HG03378 (cell line): ENCODE data around the gene COP1.

Experiments used
- ATAC-seq: cut with Tn5 transposase; IDR thresholded peaks from one replicate; pipeline ENCODE4 v1.9.1; 2021; ENCODE audit warnings: mild to moderate bottlenecking, moderate library complexity; ENCODE audit not compliant: unreplicated experiment

COP1 gene

DNA sequence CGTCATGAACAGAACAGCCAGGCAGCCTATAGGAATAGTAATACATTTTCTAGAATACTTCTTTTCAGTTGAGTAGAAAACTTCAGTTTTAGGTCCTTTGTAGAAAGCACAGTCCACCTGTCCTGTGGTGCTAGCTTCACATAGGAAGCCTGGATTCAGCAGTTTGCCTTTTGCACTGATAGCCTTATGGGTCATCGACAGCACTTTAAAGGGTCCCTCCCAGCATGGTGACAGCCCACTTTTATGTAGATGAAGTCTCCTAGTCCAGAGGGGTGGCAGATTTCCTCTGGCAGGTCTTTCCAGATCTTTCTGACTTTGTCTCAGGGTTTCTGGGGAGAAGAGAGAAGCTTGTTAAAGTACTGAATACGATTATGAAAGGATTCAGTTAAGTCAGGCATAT lies 302.3 kb downstream of the COP1 start:
- ATAC-seq = no peak

DNA sequence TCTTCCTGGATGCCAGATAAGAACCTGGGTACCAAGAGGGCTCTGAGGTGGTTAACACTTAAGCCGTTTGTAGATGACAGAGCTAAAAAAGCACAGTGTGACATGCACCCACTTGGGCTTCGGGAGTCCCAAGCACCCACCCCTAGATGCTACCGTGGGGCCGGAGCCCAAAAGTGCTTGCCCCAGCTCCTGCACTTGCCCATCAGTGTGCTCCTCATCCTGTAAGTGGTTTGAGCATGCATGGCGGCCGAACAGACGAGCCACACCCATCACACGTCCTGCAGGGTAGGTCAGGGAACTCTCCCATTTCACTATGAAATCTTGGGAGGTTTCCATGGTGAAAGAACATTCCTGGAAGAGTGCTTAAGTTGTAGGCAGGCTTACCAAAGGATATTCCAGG lies 304.8 kb downstream of the COP1 start:
- no peak for ATAC-seq

DNA sequence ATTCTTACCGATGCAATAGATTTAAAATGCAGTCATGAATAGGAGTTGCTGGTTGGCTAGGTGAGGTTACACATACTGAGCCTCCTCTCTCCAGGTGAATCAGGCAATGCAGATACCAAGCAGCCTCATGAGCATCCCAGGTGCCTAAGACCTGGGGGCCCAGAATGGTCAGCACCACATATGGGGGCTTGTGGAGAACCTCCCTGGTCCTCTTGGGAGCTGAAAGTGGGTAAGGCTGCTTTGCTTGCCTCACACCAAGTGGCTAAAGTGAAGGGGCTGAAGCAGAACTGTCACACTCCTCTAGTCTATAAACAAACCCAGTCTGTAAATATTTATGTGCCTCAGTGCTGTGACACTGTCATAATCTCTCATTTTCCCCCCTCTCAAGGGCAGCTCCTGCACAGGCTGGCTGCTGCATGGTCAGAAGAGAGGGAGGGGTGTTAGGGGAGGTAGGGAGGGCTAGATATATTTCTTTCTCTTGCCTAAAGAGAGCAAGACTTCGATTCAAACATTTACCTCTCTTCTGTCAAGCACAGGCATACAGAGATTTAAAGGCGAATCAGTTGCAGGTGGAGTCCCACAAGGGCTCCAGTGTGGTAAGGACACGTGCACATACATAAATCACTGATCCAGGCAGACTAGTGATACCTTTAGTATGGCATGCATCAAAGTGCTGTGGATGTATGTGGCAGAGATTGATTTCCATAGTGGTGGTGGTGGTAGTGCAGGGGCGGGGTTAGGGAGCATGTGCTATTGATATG lies 305.8 kb downstream of the COP1 start:
- no peak for ATAC-seq

DNA sequence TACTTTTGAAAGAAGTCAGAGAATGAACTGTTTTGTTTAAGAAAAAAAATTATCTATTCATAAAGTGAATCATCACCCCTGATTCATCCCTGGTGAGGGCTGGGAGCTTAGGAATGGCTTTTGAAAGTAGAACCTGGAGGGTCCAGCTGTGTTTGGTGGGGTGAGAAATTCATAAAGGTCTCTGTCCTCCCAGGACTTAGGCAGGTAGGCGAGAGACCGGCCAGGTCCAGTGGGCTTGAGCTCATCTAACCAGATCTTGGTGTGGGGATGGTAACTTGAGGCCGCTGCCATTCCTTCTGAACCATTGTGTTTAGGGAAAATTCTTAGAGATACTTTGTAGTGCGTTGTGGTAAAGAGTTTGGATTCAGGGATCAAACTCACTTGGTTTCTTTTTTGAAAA lies 306.9 kb downstream of the COP1 start:
- ATAC-seq = no peak

DNA sequence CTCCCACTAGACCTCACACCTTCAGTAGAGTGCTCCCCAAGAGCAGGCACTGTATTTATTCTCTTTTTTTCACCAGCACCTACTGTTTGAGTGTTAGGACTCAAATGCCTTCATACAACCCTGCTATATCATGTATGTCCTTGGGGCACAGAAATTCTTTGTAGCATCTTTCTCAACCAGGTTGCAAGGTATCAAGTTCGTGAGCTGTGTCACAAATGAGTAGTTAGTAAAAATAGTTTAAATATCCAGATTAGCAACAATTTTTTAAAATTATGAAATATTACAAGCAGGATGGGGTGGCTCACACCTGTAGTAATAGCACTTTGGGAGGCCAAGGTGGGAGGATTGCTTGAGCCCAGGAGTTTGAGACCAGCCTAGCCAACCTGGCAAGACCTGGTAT lies 311.1 kb downstream of the COP1 start:
- ATAC-seq = no peak
